Measurements from ENCODE around the gene MMP17.

MMP17 gene

DNA sequence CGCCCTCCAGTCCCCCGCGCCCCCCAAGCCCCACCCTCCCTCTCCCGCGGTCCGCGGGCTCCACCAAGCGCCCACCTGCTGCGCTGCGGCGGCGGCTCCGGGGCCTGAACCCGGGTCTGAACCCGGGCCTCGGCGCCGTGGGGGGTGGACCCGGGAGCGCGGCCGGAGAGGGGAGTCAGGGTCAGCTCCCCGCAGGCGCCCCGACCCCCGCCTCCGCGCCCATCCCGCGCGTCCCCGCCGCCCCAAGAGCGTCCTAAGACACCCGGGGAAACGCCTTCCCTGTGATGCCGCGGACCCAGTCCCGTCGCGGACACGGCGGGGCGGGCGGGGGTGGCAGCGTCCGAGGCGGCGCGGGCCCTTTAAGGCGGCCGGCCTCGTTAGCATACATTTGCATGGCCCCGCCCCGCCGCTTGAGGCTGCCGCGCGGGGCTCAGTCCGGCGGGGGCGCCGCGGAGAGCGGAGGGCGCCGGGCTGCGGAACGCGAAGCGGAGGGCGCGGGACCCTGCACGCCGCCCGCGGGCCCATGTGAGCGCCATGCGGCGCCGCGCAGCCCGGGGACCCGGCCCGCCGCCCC, at the start of gene MMP17:
TSS of gene MMP17 (plus strand) at position 433 of the 574 bp plus-strand sequence. CDS start at position 535, 102 bp downstream.
- DNase-seq: no peak

DNA sequence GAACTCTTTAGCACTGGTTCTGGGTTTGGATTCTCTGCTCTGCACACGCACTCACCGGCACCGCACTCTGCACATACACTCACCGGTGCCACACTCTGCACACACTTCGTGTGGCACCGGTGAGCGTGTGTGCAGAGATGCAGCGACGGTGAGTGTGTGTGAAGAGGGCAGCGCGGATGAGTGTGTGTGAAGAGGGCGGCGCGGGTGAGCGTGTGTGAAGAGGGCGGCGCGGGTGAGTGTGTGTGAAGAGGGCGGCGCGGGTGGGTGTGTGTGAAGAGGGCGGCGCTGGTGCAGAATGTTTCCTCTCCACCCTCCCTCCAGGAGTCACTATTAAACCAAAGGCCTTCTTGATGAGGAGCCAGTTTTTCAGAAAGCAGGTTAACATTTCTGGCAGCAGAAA, 49.2 kb upstream of the MMP17 start:
- DNase-seq: no peak

DNA sequence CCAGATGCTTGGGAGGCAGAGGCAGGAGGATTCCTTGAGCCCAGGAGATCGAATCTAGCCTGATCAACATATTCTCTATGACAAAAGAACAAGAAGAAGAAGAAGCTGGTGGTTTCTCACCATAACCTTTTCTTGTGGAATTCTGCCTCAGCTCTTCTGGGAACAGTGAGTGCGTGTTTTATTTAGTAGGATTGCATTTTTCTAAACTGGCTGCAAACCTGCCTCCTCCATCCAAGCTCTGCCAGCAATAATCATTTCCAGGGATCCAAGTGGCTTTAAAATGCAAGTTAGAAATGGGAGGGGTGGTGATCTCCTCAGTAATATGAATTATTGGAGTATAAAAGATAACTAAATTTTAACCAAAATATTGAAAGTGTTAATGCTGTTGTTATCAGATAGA, 46.1 kb upstream of the MMP17 start:
- no peak for DNase-seq

DNA sequence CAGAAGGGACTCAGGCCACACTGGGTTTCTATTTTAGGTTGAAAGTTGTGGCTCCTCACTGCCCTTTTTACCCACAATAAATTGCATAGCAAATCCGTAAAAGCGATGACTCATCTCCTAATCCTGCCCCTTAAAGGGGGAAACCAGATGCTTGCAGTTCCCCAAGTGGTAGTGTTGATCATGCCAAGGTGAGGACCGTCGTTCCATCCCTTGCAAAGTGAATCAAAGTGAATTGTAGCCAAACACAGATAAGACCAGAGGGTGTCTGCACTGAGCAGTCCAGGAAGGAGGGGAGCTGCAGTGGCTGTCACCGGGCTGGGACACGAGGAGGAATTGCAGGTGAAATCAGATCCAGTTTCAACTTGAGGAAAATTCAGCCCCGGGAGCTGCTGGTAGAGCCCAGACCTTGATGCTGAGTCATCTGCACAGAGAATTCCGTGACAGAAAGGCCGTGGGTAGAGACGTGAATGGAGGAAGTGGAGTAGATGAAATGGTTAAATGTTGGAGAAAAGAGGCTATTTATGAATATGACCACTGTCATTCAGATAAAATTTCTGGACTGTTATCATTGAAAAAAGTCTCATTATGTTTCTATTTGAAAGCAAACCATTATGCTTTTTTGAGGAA, 44.2 kb upstream of the MMP17 start:
- DNase-seq: no peak

GRCh38 chr12:131784909-131785762, 43.1 kb upstream of the MMP17 start:
- no peak for DNase-seq

DNA sequence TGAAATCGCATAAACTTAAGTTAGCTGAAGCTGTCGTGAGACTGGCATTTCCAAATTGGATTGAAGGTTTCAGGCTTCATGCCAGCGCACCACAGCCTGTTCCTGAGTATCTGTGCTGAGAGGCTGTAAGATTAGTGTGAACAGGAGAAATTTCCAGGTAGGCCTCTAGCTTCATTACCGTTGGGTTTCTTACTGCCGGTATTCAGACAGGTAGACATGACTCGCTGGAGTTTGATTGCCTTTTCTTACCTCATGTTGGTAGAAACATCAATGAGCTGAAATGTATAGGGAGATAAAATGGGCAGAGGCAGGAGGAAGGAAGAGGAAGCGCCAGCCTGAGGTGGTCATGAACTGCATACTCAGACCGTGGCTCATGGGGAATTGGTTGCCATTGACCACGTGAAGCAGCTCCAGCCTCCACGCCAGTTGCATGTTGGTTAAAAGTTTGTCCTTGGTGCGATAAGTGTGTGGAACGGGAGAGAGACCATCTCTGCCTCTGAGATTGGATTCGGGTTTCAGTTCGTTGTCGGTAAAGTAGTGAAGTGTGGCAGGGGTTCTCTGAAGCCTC, 42.3 kb upstream of the MMP17 start:
- DNase-seq: no peak

DNA sequence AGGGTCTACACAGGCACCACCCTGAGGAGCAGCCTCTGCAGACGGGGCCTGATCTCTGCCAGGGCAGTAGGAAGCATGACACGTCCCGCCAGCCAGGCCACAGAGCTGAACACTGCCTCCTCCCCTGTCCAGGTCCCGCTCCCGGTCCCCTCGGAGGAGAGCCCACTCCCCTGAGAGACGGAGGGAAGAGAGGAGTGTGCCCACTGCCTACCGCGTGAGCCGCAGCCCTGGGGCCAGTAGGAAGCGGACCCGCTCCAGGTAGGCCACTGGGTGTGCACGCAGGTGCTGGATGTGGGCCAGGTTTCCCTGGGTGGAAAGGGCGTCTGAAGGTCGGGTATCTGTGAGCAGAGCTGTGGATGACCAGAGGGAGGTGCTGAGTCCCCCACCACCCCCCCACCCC, 41.9 kb upstream of the MMP17 start:
- DNase-seq: no peak

DNA sequence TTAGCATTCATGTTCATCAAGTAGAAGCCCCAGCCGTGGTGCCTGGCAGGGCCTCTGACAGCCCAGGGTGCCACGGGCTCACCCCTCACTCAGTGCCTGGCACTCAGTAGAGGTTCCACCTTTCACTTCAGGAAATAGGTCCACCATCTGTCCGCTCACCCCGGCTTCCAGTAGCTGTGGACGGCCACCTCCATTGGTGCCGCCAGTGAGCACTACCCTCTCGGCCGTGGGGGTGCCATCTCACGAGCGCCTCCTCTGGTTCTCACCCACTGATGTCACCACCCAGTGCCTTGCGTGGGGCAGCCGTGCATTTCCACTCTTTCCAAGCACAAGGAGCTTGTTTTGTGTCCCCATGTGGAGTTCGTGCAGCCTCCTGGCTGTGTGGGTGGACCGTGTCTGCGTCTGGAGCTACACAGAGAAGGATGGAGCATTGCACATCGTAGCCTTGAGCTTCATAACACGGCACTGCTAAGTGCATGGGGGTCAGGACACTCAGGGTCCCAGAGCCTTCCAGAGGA, 41.0 kb upstream of the MMP17 start:
- no peak for DNase-seq

DNA sequence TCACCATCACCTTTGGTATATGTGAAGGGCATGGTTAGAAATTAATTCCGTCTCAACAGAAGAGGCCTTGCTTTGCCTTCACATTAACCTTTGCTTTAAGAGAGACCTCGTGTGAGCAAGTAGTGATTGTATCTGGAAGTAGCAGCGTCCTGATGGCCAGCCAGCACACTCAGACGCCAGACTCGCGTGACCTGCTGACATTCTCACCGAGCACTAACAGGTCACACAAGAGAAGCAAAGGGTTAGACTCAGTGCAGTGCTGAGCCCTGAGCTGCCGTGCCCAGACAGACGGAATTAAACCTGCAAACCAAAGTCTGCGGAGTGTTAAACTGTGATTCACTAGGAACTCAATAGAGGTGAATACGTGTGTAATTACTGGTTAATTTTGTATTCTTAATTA, 40.1 kb upstream of the MMP17 start:
- DNase-seq: no peak

DNA sequence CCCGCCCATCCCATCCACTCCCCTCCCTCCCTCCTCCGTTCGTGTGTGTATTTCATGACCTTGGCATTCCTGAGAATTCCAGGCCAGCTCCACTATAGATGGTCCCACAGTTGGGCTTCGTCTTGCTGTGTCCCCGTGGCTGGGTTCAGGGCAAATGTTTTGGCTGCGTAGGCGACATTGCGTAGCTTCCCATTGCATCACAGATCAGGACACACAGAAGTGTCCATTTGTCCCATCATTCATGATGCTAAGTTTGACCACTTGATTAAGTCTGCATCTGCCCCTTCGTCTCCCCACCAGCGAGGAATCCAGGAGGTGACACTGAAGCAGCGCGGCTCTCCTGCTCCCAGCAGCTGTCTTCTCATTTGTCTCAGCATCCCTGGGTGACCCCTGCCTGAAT, 38.6 kb upstream of the MMP17 start:
- no peak for DNase-seq

DNA sequence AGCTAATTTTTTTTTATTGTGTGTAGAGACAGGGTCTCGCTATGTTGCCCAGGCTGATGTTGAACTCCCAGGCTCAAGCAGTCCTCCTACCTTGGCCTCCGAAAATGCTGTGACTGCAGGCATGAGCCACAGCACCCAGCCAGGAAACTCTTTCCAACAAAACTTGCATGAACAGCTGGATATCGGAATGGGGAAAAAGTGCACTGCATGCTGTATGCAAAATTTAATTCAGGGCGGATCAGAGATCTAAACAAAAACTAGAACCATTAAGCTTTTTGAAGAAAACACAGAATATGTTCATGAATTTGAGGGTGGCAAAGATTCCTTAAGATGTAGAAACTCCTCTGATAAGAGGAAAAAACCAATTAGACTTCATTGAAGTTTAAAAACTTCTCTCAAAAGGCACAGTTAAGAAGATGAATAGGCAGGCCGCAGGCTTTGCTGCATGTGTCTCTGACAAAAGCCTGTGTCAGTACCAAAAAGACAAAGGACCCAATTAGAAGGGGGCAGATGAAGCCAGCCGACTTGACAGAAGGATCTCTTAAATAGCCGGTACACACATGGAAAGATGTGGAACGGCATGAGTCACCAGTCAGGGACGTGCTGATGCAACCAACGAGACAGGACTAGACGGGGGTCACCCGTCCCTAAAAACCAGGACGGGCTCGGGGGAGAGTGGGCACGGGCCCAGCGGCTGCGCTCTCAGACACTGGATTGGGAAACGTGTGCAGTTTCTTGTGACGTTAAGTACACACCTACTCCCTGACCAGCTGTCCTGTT, 34.8 kb upstream of the MMP17 start:
- DNase-seq: no peak

GRCh38 chr12:131794061-131794460, 34.1 kb upstream of the MMP17 start:
- no peak for DNase-seq

DNA sequence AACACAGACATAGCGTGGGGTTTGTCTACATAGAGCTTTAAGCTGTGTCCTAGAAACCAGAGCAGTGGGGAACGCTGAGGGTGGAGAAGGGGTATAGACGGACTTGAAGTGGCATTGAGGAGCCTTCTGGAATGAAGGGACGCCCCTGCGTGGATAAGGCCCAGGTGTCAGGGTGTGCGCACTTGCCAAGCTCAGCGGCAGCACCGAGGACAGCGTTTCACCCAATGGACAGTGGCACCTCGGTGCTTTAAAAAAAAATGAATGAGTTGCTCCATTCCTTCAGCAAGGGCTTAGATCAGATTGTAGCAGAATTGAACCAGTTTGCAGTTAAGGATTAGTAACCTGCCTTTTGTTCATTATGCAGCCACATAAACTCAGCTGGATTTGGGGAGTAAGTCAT, 33.6 kb upstream of the MMP17 start:
- no peak for DNase-seq

DNA sequence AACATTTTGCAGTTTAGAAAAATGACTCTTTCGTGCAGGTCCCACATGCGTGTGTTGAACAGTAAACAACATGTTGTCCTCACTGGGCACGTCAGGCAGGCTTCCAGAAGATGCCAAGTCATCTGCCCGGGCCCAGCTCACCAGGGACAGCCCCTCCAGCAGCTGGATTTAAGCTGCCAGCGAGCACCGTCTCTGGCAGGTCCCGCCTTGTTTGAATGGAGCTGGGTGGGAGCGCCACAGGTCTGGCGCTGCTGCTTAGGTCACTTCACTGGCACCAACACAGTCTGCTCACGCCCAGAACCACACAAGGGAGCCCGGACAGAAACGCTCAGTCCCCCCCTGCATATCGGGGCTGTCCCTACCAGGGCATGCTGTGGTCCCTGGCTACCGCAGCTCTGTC, 33.1 kb upstream of the MMP17 start:
- no peak for DNase-seq

DNA sequence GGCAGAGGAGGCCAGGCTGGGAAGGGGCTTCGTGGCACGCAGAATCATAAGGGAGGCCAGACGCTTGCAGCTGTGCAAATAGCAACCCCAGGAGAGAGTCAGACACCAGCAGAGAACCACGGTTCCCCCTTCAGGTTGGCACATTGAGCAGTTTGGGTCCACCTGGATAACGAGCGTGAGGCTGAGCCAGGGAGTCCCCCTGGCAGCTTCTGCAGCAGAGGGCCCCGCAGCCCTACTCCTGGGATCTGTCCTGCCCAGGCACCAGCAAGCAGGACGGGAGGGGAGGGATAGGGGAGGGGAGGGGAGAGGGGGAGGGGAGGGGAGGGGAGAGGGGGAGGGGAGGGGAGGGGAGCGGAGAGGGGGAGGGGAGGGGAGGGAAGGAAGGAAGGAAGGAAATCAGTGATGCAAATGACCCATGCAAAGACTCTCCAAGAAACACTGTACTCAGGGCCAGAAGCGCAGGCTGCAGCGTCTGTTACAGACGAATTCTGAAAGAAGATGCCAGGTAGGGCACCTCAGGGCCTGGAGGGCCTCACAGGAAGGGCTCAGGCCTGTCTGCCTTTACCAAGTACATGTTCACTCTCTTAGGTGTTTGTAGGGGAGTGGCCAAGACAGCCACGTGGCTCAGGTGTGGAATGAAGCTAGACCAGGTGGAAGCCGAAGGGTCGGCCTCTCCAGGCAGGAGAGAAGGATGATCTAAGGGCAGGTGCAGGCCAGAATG, 32.3 kb upstream of the MMP17 start:
- no peak for DNase-seq

DNA sequence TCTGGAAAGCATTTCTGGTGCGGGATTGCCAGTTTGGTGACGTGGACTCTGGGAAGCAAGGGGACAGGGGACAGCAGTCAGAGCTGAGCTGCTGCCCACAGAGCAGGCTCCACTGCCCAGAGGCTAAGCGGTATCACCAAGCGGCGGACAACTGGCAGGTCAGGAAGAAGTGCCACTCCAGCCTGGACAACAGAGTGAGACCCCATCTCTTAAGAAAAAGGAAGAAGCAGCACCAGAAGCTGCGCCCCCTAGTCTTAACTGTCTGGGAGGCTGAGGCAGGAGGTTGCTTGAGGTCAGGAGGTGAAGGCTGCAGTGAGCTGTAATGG, 31.8 kb upstream of the MMP17 start:
- no peak for DNase-seq

GRCh38 chr12:131796754-131797587, 31.2 kb upstream of the MMP17 start:
- DNase-seq: no peak

DNA sequence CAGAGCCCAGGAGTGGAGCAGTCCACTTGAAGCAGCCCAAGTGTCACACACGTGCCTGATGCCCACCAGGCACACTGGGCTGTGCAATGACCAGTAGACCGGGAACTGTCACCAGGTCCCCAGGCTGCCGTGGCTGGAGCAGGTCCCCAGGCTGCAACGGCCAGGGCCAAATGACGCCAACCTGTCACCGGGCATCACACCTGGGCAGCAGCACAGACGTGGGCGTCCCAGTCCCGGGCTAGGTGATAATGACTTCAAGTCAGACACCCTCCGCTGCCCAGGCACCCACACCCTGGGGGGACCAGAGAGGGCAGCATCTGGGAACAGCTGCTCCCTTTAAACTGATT, 30.6 kb upstream of the MMP17 start:
- no peak for DNase-seq

DNA sequence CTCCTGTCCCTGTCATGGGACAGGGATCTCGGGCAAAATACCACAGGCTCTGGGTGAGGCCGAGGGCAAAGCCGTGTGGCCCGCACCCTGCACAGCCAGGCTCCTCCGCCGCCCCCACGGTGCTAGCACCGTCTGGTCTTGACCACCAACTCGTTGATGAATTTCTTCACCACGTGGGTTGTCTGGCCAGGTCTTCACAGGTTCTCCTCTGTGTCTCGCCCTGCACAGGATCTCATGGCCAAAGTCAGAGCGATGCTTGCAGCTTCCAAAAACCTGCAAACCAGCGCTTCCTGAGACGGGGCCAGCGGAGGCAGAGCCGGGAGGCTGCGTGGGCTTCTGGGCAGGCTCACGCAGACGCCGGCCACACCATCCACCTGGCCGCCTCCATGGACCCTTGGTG, 29.0 kb upstream of the MMP17 start:
- DNase-seq: no peak

- DNase-seq: no peak
Observed at GRCh38 chr12:131799828-131800593, 28.2 kb upstream of the MMP17 start.

Measured in GOT3 (cell line).